ENCODE results near the gene KIF5A.
A peak's percentile ranks its signal among the peaks of the same experiment; 100 is the strongest.

KIF5A gene

GRCh38 chr12:57623811-57624390, 74.1 kb downstream of the KIF5A start:
- Mint-ChIP-seq H3K9me3 (no peaks in the 10 kb centered on the region), H3K27ac (no peak overlapping the region), H3K36me3 (ENCODE audit: low read depth) (no peaks in the 10 kb centered on the region), H3K4me1 (peaks cover 36% of the 10 kb centered on the region), H3K4me3 (no peak overlapping the region), H3K27me3 (peaks cover 95% of the 10 kb centered on the region)
- DNase-seq (no peak), ATAC-seq (no peak)

GRCh38 chr12:57624441-57625220, 74.8 kb downstream of the KIF5A start:
- DNase-seq (no peak), ATAC-seq (no peak)
- H3K27me3 Mint-ChIP-seq = peaks cover 94% of the 10 kb centered on the region
- no peaks in the 10 kb centered on the region for H3K9me3 Mint-ChIP-seq
- no peak overlapping the region for H3K27ac Mint-ChIP-seq
- H3K4me1 Mint-ChIP-seq = peaks cover 32% of the 10 kb centered on the region
- H3K36me3 Mint-ChIP-seq (ENCODE audit: low read depth) = no peaks in the 10 kb centered on the region
- no peak overlapping the region for H3K4me3 Mint-ChIP-seq

- Mint-ChIP-seq H3K27me3 (peaks cover 94% of the 10 kb centered on the region), H3K27ac (no peak overlapping the region), H3K9me3 (no peaks in the 10 kb centered on the region), H3K4me1 (peaks cover 30% of the 10 kb centered on the region), H3K36me3 (ENCODE audit: low read depth) (no peaks in the 10 kb centered on the region), H3K4me3 (no peak overlapping the region)
- DNase-seq = no peak
- ATAC-seq = no peak
Observed at GRCh38 chr12:57625261-57626032, 75.6 kb downstream of the KIF5A start.

- Mint-ChIP-seq H3K36me3 (ENCODE audit: low read depth) (no peaks in the 10 kb centered on the region), H3K9me3 (no peaks in the 10 kb centered on the region), H3K27me3 (peaks cover 94% of the 10 kb centered on the region), H3K4me1 (peaks cover 21% of the 10 kb centered on the region), H3K4me3 (no peak overlapping the region), H3K27ac (no peak overlapping the region)
- no peak for ATAC-seq
- no peak for DNase-seq
Observed at GRCh38 chr12:57626111-57626920, 76.5 kb downstream of the KIF5A start.

- no peak for DNase-seq
- Mint-ChIP-seq H3K4me3 (no peak overlapping the region), H3K27me3 (peaks cover 92% of the 10 kb centered on the region), H3K27ac (no peak overlapping the region), H3K36me3 (ENCODE audit: low read depth) (no peaks in the 10 kb centered on the region), H3K4me1 (peaks cover 15% of the 10 kb centered on the region), H3K9me3 (no peaks in the 10 kb centered on the region)
- ATAC-seq = no peak
Observed at GRCh38 chr12:57626921-57627445, 77.1 kb downstream of the KIF5A start.

GRCh38 chr12:57627501-57628279, 77.8 kb downstream of the KIF5A start:
- ATAC-seq (no peak), DNase-seq (peak; percentile 44)
- H3K27ac Mint-ChIP-seq = no peak overlapping the region
- peak overlapping the region; percentile 32 for H3K4me3 Mint-ChIP-seq
- no peaks in the 10 kb centered on the region for H3K36me3 Mint-ChIP-seq (ENCODE audit: low read depth)
- peaks cover 88% of the 10 kb centered on the region for H3K27me3 Mint-ChIP-seq
- H3K4me1 Mint-ChIP-seq = peaks cover 12% of the 10 kb centered on the region
- no peaks in the 10 kb centered on the region for H3K9me3 Mint-ChIP-seq

- no peak for ATAC-seq
- Mint-ChIP-seq H3K9me3 (no peaks in the 10 kb centered on the region), H3K36me3 (ENCODE audit: low read depth) (no peaks in the 10 kb centered on the region), H3K4me1 (peaks cover 16% of the 10 kb centered on the region), H3K27ac (no peak overlapping the region), H3K27me3 (peaks cover 86% of the 10 kb centered on the region), H3K4me3 (no peak overlapping the region)
- no peak for DNase-seq
Observed at GRCh38 chr12:57628280-57629191, 78.7 kb downstream of the KIF5A start.

GRCh38 chr12:57629897-57630471, 80.1 kb downstream of the KIF5A start:
- H3K36me3 Mint-ChIP-seq (ENCODE audit: low read depth) = no peaks in the 10 kb centered on the region
- no peaks in the 10 kb centered on the region for H3K9me3 Mint-ChIP-seq
- DNase-seq (no peak), ATAC-seq (no peak)
- H3K27me3 Mint-ChIP-seq = peaks cover 81% of the 10 kb centered on the region
- H3K27ac Mint-ChIP-seq = no peak overlapping the region
- peaks cover 20% of the 10 kb centered on the region for H3K4me1 Mint-ChIP-seq
- no peak overlapping the region for H3K4me3 Mint-ChIP-seq

GRCh38 chr12:57630891-57631433, 81.1 kb downstream of the KIF5A start:
- H3K27me3 Mint-ChIP-seq = peaks cover 72% of the 10 kb centered on the region
- DNase-seq (no peak), ATAC-seq (no peak)
- H3K9me3 Mint-ChIP-seq = no peaks in the 10 kb centered on the region
- peaks cover 20% of the 10 kb centered on the region for H3K4me1 Mint-ChIP-seq
- H3K27ac Mint-ChIP-seq = no peak overlapping the region
- H3K36me3 Mint-ChIP-seq (ENCODE audit: low read depth) = no peaks in the 10 kb centered on the region
- no peak overlapping the region for H3K4me3 Mint-ChIP-seq

- ATAC-seq = no peak
- Mint-ChIP-seq H3K27ac (no peak overlapping the region), H3K4me3 (peak overlapping the region; percentile 69), H3K9me3 (no peaks in the 10 kb centered on the region), H3K4me1 (peaks cover 15% of the 10 kb centered on the region), H3K36me3 (ENCODE audit: low read depth) (no peaks in the 10 kb centered on the region), H3K27me3 (peaks cover 66% of the 10 kb centered on the region)
- DNase-seq = no peak
Observed at GRCh38 chr12:57631566-57632072, 81.8 kb downstream of the KIF5A start.

GRCh38 chr12:57632073-57632957, 82.5 kb downstream of the KIF5A start:
- H3K9me3 Mint-ChIP-seq = no peaks in the 10 kb centered on the region
- H3K4me1 Mint-ChIP-seq = peaks cover 11% of the 10 kb centered on the region
- no peaks in the 10 kb centered on the region for H3K36me3 Mint-ChIP-seq (ENCODE audit: low read depth)
- H3K27me3 Mint-ChIP-seq = peaks cover 60% of the 10 kb centered on the region
- peak overlapping the region; percentile 69 for H3K4me3 Mint-ChIP-seq
- ATAC-seq (peak; percentile 38), DNase-seq (peak; percentile 30)
- H3K27ac Mint-ChIP-seq = no peak overlapping the region

Data from activated naive CD8-positive, alpha-beta T cell treated with anti-CD3 and anti-CD28 coated beads, Interleukin-2, amount 50 U/mL, for 24 hours (primary cell).